Mucosa of stomach (tissue), 1 donor: Measurements from ENCODE around the gene RCBTB2.

Source experiments
- H3K27me3 ChIP-seq: one replicate; pipeline ENCODE4 v1.7.0; 2013; ENCODE audit warnings: mild to moderate bottlenecking, low read length; ENCODE audit not compliant: control insufficient read depth, insufficient read depth
- H3K36me3 ChIP-seq: one replicate; pipeline ENCODE4 v1.7.0; 2013; ENCODE audit warnings: low read length; ENCODE audit not compliant: control insufficient read depth, insufficient read depth
- H3K4me1 ChIP-seq: one replicate; pipeline ENCODE4 v1.7.0; 2013; ENCODE audit warnings: mild to moderate bottlenecking, low read length; ENCODE audit not compliant: control insufficient read depth, insufficient read depth
- H3K4me3 ChIP-seq: one replicate; pipeline ENCODE4 v1.7.0; 2013; ENCODE audit warnings: low read length
- H3K9ac ChIP-seq: one replicate; pipeline ENCODE4 v1.7.0; 2013; ENCODE audit warnings: mild to moderate bottlenecking, low read length, moderate library complexity
- H3K9me3 ChIP-seq: one replicate; pipeline ENCODE4 v1.7.0; 2013; ENCODE audit warnings: mild to moderate bottlenecking, low read length, moderate library complexity; ENCODE audit not compliant: control insufficient read depth
- donor health status: Pancreatic carcinoma.

RCBTB2 gene

DNA sequence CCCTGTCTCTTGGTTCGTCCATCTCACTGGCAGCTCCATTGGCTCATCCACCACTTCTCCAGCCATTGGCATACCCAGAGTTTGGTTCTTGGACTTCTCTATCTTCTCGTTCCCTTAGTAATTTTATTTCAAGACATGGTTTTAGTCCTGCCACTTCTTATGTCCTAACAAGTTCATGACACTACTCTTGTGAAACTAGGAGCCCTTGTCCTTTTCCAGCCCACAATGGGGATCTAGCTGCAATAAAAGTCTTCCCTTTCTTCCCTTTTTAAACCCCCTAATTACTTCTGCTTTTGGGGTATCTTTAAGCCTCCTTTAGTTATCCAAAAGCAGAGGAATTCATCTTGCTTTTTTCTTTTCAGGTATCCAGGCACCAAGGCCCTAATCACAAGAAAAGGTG lies 2.9 kb upstream of the RCBTB2 start:
- Histone ChIP-seq H3K9ac (no peak overlapping the region), H3K4me1 (peaks cover 13% of the 10 kb centered on the region), H3K27me3 (no peaks in the 10 kb centered on the region), H3K36me3 (no peaks in the 10 kb centered on the region), H3K4me3 (no peak overlapping the region), H3K9me3 (no peaks in the 10 kb centered on the region)

DNA sequence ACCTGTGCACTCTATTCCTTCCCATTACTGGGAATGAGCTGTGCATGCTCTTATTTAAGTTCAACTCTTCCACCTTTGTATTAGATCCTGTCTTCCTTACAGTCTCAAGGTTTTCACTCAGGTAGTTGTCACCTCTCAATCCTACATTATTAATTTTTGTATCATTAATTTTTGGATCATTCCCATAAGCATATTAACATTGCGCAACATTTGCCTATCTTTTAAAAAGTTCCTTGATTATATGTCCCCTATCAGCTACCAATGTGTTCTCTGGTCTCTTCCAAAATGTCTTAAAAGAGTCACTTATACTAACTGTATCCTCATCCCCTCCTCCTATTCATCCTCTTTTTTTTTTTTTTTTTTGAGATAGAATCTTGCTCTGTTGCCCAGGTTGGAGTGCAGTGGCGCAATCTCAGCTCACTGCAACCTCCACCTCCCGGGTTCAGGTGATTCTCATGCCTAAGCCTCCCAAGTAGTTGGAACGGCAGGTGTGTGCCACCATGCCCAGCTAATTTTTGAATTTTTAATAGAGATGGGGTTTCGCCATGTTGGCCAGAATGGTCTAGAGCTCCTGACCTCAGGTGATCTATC lies 2.1 kb upstream of the RCBTB2 start:
- Histone ChIP-seq H3K9ac (no peak overlapping the region), H3K4me1 (peaks cover 13% of the 10 kb centered on the region), H3K27me3 (no peaks in the 10 kb centered on the region), H3K36me3 (no peaks in the 10 kb centered on the region), H3K4me3 (no peak overlapping the region), H3K9me3 (no peaks in the 10 kb centered on the region)

- no peaks in the 10 kb centered on the region for H3K27me3 ChIP-seq
- H3K4me3 ChIP-seq = no peak overlapping the region
- no peak overlapping the region for H3K9ac ChIP-seq
Observed at GRCh38 chr13:48533961-48534600, 1.2 kb upstream of the RCBTB2 start.

GRCh38 chr13:48532256-48532505 lies 699 bp downstream of the RCBTB2 start:
- no peaks in the 10 kb centered on the region for H3K36me3 ChIP-seq
- H3K27me3 ChIP-seq = no peaks in the 10 kb centered on the region
- peak overlapping the region; percentile 92 for H3K9ac ChIP-seq
- H3K4me3 ChIP-seq = peak overlapping the region; percentile 62
- peaks cover 20% of the 10 kb centered on the region for H3K4me1 ChIP-seq
- H3K9me3 ChIP-seq = no peaks in the 10 kb centered on the region

More at GRCh38 chr13:48533961-48534600, 1.2 kb upstream of the RCBTB2 start:
- Histone ChIP-seq H3K4me1 (peaks cover 13% of the 10 kb centered on the region), H3K36me3 (no peaks in the 10 kb centered on the region), H3K9me3 (no peaks in the 10 kb centered on the region)

- H3K9me3 ChIP-seq = no peaks in the 10 kb centered on the region
- H3K9ac ChIP-seq = peak overlapping the region; percentile 92
- H3K4me1 ChIP-seq = peaks cover 20% of the 10 kb centered on the region
- H3K27me3 ChIP-seq = no peaks in the 10 kb centered on the region
- peak overlapping the region; percentile 62 for H3K4me3 ChIP-seq
- no peaks in the 10 kb centered on the region for H3K36me3 ChIP-seq
Observed at GRCh38 chr13:48531416-48532255, 1.2 kb downstream of the RCBTB2 start.

DNA sequence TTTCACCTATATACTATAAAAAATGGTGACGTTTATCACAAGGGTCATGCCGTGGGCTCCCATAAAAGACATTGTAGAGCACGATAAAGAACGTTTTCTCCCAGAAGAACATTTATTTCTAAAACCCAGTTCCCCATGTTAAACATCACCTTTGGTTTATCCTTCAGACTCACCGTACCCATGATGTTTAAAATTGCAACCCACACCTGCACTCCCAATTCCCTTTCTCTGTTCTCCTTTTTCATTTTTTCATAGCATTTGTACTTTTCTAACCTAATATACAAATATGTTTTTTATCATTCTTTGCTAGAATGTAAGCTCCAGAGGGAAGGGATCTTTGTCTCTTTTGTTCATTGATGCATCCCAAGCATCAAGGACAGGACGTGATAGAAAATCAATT lies 2.0 kb downstream of the RCBTB2 start:
- no peaks in the 10 kb centered on the region for H3K9me3 ChIP-seq
- no peak overlapping the region for H3K9ac ChIP-seq
- no peaks in the 10 kb centered on the region for H3K27me3 ChIP-seq
- H3K4me1 ChIP-seq = peaks cover 20% of the 10 kb centered on the region
- no peaks in the 10 kb centered on the region for H3K36me3 ChIP-seq
- no peak overlapping the region for H3K4me3 ChIP-seq

DNA sequence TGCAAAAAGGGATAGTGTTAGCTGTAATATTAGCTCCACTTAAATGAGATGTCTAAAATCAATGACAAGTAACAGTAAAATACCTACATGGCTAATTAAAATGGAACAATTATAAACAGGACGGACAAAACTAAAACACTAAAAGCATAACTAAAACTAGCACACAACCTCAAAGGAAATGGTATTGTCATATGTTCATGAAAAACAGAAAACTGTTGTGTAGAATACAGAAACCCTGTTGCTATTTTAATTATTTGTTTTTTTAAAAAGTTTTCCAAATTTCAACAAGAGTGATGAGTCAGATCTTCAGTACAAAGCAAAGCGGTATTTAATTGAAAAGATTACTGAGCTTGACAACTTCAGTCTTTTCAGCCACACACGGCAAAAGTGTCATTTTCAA lies 4.2 kb downstream of the RCBTB2 start:
- Histone ChIP-seq H3K9ac (no peak overlapping the region), H3K27me3 (no peaks in the 10 kb centered on the region), H3K4me3 (no peak overlapping the region), H3K4me1 (peaks cover 20% of the 10 kb centered on the region), H3K9me3 (no peaks in the 10 kb centered on the region), H3K36me3 (no peaks in the 10 kb centered on the region)

DNA sequence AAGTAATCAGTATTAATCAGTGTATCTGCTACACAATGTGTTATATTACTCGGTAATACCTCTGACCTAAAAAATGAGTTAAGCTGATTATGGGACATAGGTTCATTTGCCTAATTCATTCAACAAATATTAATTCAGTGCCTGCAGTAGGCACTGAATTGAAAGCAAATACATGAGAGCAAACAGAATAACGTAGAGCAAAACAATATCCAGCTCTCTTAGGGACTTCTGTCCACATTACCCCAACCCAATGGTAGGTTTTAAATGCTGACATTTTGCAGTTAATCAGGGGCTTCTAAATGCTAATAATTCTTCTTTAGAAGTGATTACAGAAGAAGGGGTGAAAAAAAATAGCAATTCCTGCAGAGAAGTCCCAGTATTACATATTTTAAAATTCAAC lies 4.9 kb downstream of the RCBTB2 start:
- no peaks in the 10 kb centered on the region for H3K27me3 ChIP-seq
- H3K9ac ChIP-seq = no peak overlapping the region
- H3K4me3 ChIP-seq = no peak overlapping the region

DNA sequence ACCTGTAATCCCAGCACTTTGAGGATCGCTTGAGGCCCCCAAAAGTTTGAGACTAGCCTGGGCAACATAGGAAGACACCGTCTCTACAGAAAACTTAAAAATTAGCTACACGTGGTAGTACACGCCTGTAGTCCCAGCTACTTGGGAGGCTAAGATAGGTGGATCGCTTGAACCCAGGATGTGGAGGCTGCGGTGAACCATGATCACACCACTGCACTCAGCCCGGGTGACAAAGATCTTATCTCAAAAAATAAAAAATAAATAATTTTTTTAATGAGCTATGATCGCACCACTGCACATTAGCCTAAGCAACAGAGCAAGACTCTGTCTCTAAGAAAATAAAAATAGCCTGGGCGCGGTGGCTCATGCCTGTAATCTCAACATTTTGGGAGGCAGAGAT lies 6.6 kb downstream of the RCBTB2 start:
- H3K9me3 ChIP-seq = no peaks in the 10 kb centered on the region
- no peaks in the 10 kb centered on the region for H3K36me3 ChIP-seq
- no peaks in the 10 kb centered on the region for H3K27me3 ChIP-seq
- H3K4me1 ChIP-seq = peaks cover 9% of the 10 kb centered on the region
- no peak overlapping the region for H3K4me3 ChIP-seq
- no peak overlapping the region for H3K9ac ChIP-seq

More for the DNA sequence above, 4.9 kb downstream of the RCBTB2 start:
- H3K9me3 ChIP-seq = no peaks in the 10 kb centered on the region
- no peaks in the 10 kb centered on the region for H3K36me3 ChIP-seq
- H3K4me1 ChIP-seq = peaks cover 14% of the 10 kb centered on the region

GRCh38 chr13:48518083-48518482 lies 14.8 kb downstream of the RCBTB2 start:
- Histone ChIP-seq H3K9ac (no peak overlapping the region), H3K36me3 (no peaks in the 10 kb centered on the region), H3K27me3 (no peaks in the 10 kb centered on the region), H3K4me1 (no peaks in the 10 kb centered on the region), H3K9me3 (no peaks in the 10 kb centered on the region), H3K4me3 (no peak overlapping the region)

GRCh38 chr13:48515732-48516131 lies 17.1 kb downstream of the RCBTB2 start:
- no peaks in the 10 kb centered on the region for H3K4me1 ChIP-seq
- no peak overlapping the region for H3K4me3 ChIP-seq
- no peak overlapping the region for H3K9ac ChIP-seq
- H3K36me3 ChIP-seq = no peaks in the 10 kb centered on the region
- no peaks in the 10 kb centered on the region for H3K27me3 ChIP-seq
- H3K9me3 ChIP-seq = no peaks in the 10 kb centered on the region

GRCh38 chr13:48514793-48515192 lies 18.1 kb downstream of the RCBTB2 start:
- Histone ChIP-seq H3K9ac (no peak overlapping the region), H3K27me3 (no peaks in the 10 kb centered on the region), H3K36me3 (no peaks in the 10 kb centered on the region), H3K4me1 (no peaks in the 10 kb centered on the region), H3K4me3 (no peak overlapping the region), H3K9me3 (no peaks in the 10 kb centered on the region)
